ENCODE measurements around the gene SPATA16. TPM values are rescaled to one million over a fixed set of nuclear protein-coding genes. Genes with fewer than 3 reads are reported as not detected.

SPATA16 gene
- total RNA-seq, 1 experiment from 2014 or later = 0.44 TPM

- ChIA-PET CTCF (no interaction called here), POLR2A (no interaction called here)
- H3K4me3 Mint-ChIP-seq = no peak overlapping the region
- H3K27me3 Mint-ChIP-seq (ENCODE audit: low read depth) = peaks cover 3% of the 10 kb centered on the region; the same call in 1 of the 2 replicates
- no peak for TF ChIP-seq FOXK1 (CRISPR knock-in tag; IDR thresholded peaks at IDR 0.05)
- TF ChIP-seq RELA (CRISPR knock-in tag; IDR thresholded peaks at IDR 0.05; ENCODE audit: borderline replicate concordance) = no peak
- no peak for TF ChIP-seq E2F1 (CRISPR knock-in tag; IDR thresholded peaks at IDR 0.05)
- TF ChIP-seq TEAD4 (CRISPR knock-in tag; IDR thresholded peaks at IDR 0.05) = no peak
- TF ChIP-seq MYBL2 (CRISPR knock-in tag; IDR thresholded peaks at IDR 0.05) = no peak
- no peak for TF ChIP-seq OVOL2 (CRISPR knock-in tag; IDR thresholded peaks at IDR 0.05; ENCODE audit: borderline replicate concordance)
- no peak for TF ChIP-seq JUN (CRISPR knock-in tag; IDR thresholded peaks at IDR 0.05)
- TF ChIP-seq IRF2 (CRISPR knock-in tag; IDR thresholded peaks at IDR 0.05; ENCODE audit: borderline replicate concordance, low read depth) = no peak
- TF ChIP-seq, protein P1, sequence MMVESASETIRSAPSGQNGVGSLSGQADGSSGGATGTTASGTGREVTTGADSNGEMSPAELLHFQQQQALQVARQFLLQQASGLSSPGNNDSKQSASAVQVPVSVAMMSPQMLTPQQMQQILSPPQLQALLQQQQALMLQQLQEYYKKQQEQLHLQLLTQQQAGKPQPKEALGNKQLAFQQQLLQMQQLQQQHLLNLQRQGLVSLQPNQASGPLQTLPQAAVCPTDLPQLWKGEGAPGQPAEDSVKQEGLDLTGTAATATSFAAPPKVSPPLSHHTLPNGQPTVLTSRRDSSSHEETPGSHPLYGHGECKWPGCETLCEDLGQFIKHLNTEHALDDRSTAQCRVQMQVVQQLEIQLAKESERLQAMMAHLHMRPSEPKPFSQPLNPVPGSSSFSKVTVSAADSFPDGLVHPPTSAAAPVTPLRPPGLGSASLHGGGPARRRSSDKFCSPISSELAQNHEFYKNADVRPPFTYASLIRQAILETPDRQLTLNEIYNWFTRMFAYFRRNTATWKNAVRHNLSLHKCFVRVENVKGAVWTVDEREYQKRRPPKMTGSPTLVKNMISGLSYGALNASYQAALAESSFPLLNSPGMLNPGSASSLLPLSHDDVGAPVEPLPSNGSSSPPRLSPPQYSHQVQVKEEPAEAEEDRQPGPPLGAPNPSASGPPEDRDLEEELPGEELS (CRISPR knock-in tag; IDR thresholded peaks at IDR 0.05) = no peak
- no peak for TF ChIP-seq CDX4 (CRISPR knock-in tag; IDR thresholded peaks at IDR 0.05; ENCODE audit: borderline replicate concordance)
- TF ChIP-seq PREB (CRISPR knock-in tag; IDR thresholded peaks at IDR 0.05; ENCODE audit: borderline replicate concordance) = no peak
- no peak for TF ChIP-seq SP1 (CRISPR knock-in tag; conservative IDR thresholded peaks at IDR 0.05)
- TF ChIP-seq ZNF138 (CRISPR knock-in tag; conservative IDR thresholded peaks at IDR 0.05) = no peak
- no peak for TF ChIP-seq ZNF219 (CRISPR knock-in tag; IDR thresholded peaks at IDR 0.05; ENCODE audit: borderline replicate concordance)
- peaks cover 26% of the 10 kb centered on the region for H3K9me3 Mint-ChIP-seq
- ATAC-seq = no peak
- no peak for DNase-seq (ENCODE audit: low spot score)
- no peak overlapping the region for H3K27ac Mint-ChIP-seq
- H3K4me1 Mint-ChIP-seq = peaks cover 37% of the 10 kb centered on the region
- H3K36me3 Mint-ChIP-seq = peaks cover 25% of the 10 kb centered on the region
Observed at GRCh38 chr3:172876297-172876696, 264.7 kb downstream of the SPATA16 start.

- H3K4me3 Mint-ChIP-seq = no peak overlapping the region
- H3K27me3 Mint-ChIP-seq (ENCODE audit: low read depth) = peaks cover 3% of the 10 kb centered on the region; the same call in 1 of the 2 replicates
- DNase-seq (ENCODE audit: low spot score) (no peak), ATAC-seq (no peak)
- ChIA-PET POLR2A (no interaction called here), CTCF (no interaction called here)
- no peak overlapping the region for H3K27ac Mint-ChIP-seq
- peaks cover 37% of the 10 kb centered on the region for H3K4me1 Mint-ChIP-seq
- H3K36me3 Mint-ChIP-seq = peaks cover 13% of the 10 kb centered on the region
- H3K9me3 Mint-ChIP-seq = peaks cover 15% of the 10 kb centered on the region
- TF ChIP-seq ZNF138 (CRISPR knock-in tag; conservative IDR thresholded peaks at IDR 0.05) (no peak), OVOL2 (CRISPR knock-in tag; IDR thresholded peaks at IDR 0.05; ENCODE audit: borderline replicate concordance) (no peak), ZNF512 (CRISPR knock-in tag; IDR thresholded peaks at IDR 0.05; ENCODE audit: borderline replicate concordance) (no peak), PRRX2 (CRISPR knock-in tag; IDR thresholded peaks at IDR 0.05) (no peak), HMGXB4 (CRISPR knock-in tag; IDR thresholded peaks at IDR 0.05) (no peak), CDX4 (CRISPR knock-in tag; IDR thresholded peaks at IDR 0.05; ENCODE audit: borderline replicate concordance) (no peak), ATF2 (CRISPR knock-in tag; IDR thresholded peaks at IDR 0.05; ENCODE audit: borderline replicate concordance, low read depth) (no peak), CREM (CRISPR knock-in tag; IDR thresholded peaks at IDR 0.05) (no peak), ZNF317 (CRISPR knock-in tag; IDR thresholded peaks at IDR 0.05; ENCODE audit: borderline replicate concordance, low read depth) (no peak), ELF4 (CRISPR knock-in tag; IDR thresholded peaks at IDR 0.05; ENCODE audit: low read depth) (no peak)
Observed at GRCh38 chr3:172875039-172875438, 266.0 kb downstream of the SPATA16 start.
